NCI-H69 (cell line): ENCODE results near the gene NPAS3.

ENCODE experiments used
- DNase-seq: peaks from one replicate; lab custom pipeline; 2025; lab: John Stamatoyannopoulos, UW

NPAS3 gene

GRCh38 chr14:33449268-33449667 is 510.6 kb downstream of the NPAS3 start:
- DNase-seq = peak; percentile 22

GRCh38 chr14:33449703-33450395 is 511.2 kb downstream of the NPAS3 start:
- DNase-seq = no peak

- DNase-seq = no peak
Measured at GRCh38 chr14:33450416-33450815, 511.7 kb downstream of the NPAS3 start.

GRCh38 chr14:33451211-33451610 is 512.5 kb downstream of the NPAS3 start:
- no peak for DNase-seq

- peak; percentile 93 for DNase-seq
Measured at GRCh38 chr14:33452995-33453394, 514.3 kb downstream of the NPAS3 start.

GRCh38 chr14:33454022-33454595 is 515.4 kb downstream of the NPAS3 start:
- DNase-seq = no peak

- DNase-seq = peak; percentile 50
Measured at GRCh38 chr14:33454707-33455106, 516.0 kb downstream of the NPAS3 start.

- no peak for DNase-seq
Measured at GRCh38 chr14:33455654-33456345, 517.1 kb downstream of the NPAS3 start.

GRCh38 chr14:33457021-33457420 is 518.3 kb downstream of the NPAS3 start:
- DNase-seq = no peak

- peak; percentile 22 for DNase-seq
Measured at GRCh38 chr14:33457617-33458016, 518.9 kb downstream of the NPAS3 start.

GRCh38 chr14:33460164-33460563 is 521.5 kb downstream of the NPAS3 start:
- DNase-seq = peak; percentile 30

GRCh38 chr14:33461036-33461435 is 522.4 kb downstream of the NPAS3 start:
- DNase-seq = no peak

GRCh38 chr14:33463731-33464130 is 525.1 kb downstream of the NPAS3 start:
- DNase-seq = no peak

GRCh38 chr14:33464254-33464962 is 525.7 kb downstream of the NPAS3 start:
- DNase-seq = peak; percentile 26

GRCh38 chr14:33465846-33466700 is 527.4 kb downstream of the NPAS3 start:
- DNase-seq = no peak

GRCh38 chr14:33467971-33468370 is 529.3 kb downstream of the NPAS3 start:
- no peak for DNase-seq

GRCh38 chr14:33469898-33470297 is 531.2 kb downstream of the NPAS3 start:
- DNase-seq = no peak

- DNase-seq = no peak
Measured at GRCh38 chr14:33471776-33472175, 533.1 kb downstream of the NPAS3 start.

GRCh38 chr14:33475623-33476022 is 536.9 kb downstream of the NPAS3 start:
- peak; percentile 92 for DNase-seq

- peak; percentile 81 for DNase-seq
Measured at GRCh38 chr14:33477797-33478196, 539.1 kb downstream of the NPAS3 start.

GRCh38 chr14:33480071-33480886 is 541.6 kb downstream of the NPAS3 start:
- DNase-seq = peak; percentile 8
